GM12878 (cell line): ENCODE data around the gene NPAS2.

ENCODE experiments used
- BCLAF1 ChIP-seq: fragments of 450-650 bp; IDR thresholded peaks from 2 replicates; pipeline ENCODE4 v1.6.1; 2017; ENCODE audit warnings: antibody characterized with exemption, mild to moderate bottlenecking, moderate library complexity
- CTCF ChIP-seq, 3 experiments: IDR thresholded peaks in 2 of 3; conservative IDR thresholded peaks in 1 of 3; 2 replicates each; pipeline ENCODE4 v1.5.1; 2011; ENCODE audit warnings: low read depth in 3 of 3, low read length in 3 of 3, mild to moderate bottlenecking in 3 of 3, control low read depth in 2 of 3, moderate library complexity in 2 of 3, inconsistent platforms in 1 of 3, mixed read lengths in 1 of 3; ENCODE audit not compliant: control insufficient read depth in 2 of 3, insufficient read depth in 1 of 3; ENCODE audit errors: extremely low read depth in 1 of 3
- EP300 ChIP-seq, 2 experiments: fragments of 150-350 bp in 1 of 2; IDR thresholded peaks; 2 replicates each; pipeline ENCODE4 v1.6.1; 2011 to 2012; ENCODE audit warnings: low read depth in 2 of 2, low read length in 2 of 2, borderline replicate concordance in 1 of 2, improper control_type of control experiment in 1 of 2, inconsistent platforms in 1 of 2; ENCODE audit not compliant: control insufficient read depth in 1 of 2
- ETV6 ChIP-seq, 2 experiments: fragments of 450-650 bp in 1 of 2; IDR thresholded peaks in 1 of 2; conservative IDR thresholded peaks in 1 of 2; 2 replicates each; pipeline ENCODE4 v1.6.1; 2014; ENCODE audit warnings: antibody characterized with exemption in 1 of 2, borderline replicate concordance in 1 of 2, low read depth in 1 of 2, mild to moderate bottlenecking in 1 of 2, moderate library complexity in 1 of 2
- FOS ChIP-seq: IDR thresholded peaks from 3 replicates; pipeline ENCODE4 v1.6.1; 2011; ENCODE audit warnings: borderline replicate concordance; ENCODE audit not compliant: insufficient read length; ENCODE audit errors: extremely low read depth
- RFX5 ChIP-seq: IDR thresholded peaks from 2 replicates; pipeline ENCODE4 v1.6.1; 2011; ENCODE audit warnings: low read depth, low read length, improper control_type of control experiment
- SMC3 ChIP-seq: IDR thresholded peaks from 2 replicates; pipeline ENCODE4 v1.6.1; 2011; ENCODE audit warnings: low read length, improper control_type of control experiment, borderline replicate concordance

GRCh38 chr2:100868083-100868482, 48.1 kb downstream of the NPAS2 start:
- TF ChIP-seq BCLAF1 (no peak), EP300 (IDR thresholded peaks at IDR 0.05; ENCODE audit: borderline replicate concordance in 1 of 2, control insufficient read depth in 1 of 2, low read depth in 2 of 2, low read length in 2 of 2) (no peak), CTCF (IDR thresholded peaks at IDR 0.05 in 2 of 3, conservative IDR thresholded peaks at IDR 0.05 in 1 of 3; ENCODE audit: control insufficient read depth in 2 of 3, extremely low read depth in 1 of 3, insufficient read depth in 1 of 3, low read depth in 3 of 3, low read length in 3 of 3) (no peak), ETV6 (conservative IDR thresholded peaks at IDR 0.05 in 1 of 2, IDR thresholded peaks at IDR 0.05 in 1 of 2; ENCODE audit: borderline replicate concordance in 1 of 2, low read depth in 1 of 2) (no peak), SMC3 (no peak), RFX5 (no peak), FOS (no peak)
